HuH-7 (cell line): ENCODE measurements around the gene C16orf89.
A peak's percentile ranks its signal among the peaks of the same experiment; 100 is the strongest.
"Not testable (repeated sequence)": the region's sequence is repeated elsewhere in the genome, so short reads cannot be mapped to it uniquely, and the experiment has no call there.

Source experiments
- DNase-seq: peaks from one replicate; pipeline ENCODE4 v3.0.0; 2011; ENCODE audit warnings: low spot score

C16orf89 gene, protein sequence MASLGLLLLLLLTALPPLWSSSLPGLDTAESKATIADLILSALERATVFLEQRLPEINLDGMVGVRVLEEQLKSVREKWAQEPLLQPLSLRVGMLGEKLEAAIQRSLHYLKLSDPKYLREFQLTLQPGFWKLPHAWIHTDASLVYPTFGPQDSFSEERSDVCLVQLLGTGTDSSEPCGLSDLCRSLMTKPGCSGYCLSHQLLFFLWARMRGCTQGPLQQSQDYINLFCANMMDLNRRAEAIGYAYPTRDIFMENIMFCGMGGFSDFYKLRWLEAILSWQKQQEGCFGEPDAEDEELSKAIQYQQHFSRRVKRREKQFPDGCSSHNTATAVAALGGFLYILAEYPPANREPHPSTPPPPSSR

DNA sequence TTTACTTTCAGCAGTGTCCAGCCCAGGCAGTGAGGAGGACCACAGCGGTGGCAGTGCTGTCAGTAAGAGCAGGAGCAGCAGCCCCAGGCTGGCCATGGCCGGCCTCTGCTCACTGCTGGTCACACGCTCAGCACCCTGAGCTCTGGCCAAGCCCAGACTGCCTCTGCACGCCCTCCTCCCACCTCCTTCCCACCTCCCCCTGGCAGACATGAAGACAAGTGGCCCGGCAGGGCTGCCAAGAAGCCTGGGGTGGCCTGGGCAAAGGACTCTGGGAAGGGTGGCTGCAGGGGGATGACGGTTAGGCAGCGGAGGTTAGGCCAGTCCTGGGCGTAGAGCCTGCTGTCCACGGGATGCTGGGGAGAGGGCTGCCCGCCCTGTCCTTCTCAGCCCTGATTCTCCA lies at the start of gene C16orf89:
Gene C16orf89 (minus strand): TSS at position 144 of the 400 bp plus-strand sequence. CDS start 48 bp downstream, at position 96.
- DNase-seq, result no peak

- not testable (repeated sequence) for DNase-seq
These were observed 45.2 kb upstream of the C16orf89 start for GRCh38 chr16:5110933-5111332.

- no peak for DNase-seq
These were observed 42.9 kb upstream of the C16orf89 start for GRCh38 chr16:5108505-5109158.

GRCh38 chr16:5105039-5105438 lies 39.3 kb upstream of the C16orf89 start:
- not testable (repeated sequence) for DNase-seq

DNA sequence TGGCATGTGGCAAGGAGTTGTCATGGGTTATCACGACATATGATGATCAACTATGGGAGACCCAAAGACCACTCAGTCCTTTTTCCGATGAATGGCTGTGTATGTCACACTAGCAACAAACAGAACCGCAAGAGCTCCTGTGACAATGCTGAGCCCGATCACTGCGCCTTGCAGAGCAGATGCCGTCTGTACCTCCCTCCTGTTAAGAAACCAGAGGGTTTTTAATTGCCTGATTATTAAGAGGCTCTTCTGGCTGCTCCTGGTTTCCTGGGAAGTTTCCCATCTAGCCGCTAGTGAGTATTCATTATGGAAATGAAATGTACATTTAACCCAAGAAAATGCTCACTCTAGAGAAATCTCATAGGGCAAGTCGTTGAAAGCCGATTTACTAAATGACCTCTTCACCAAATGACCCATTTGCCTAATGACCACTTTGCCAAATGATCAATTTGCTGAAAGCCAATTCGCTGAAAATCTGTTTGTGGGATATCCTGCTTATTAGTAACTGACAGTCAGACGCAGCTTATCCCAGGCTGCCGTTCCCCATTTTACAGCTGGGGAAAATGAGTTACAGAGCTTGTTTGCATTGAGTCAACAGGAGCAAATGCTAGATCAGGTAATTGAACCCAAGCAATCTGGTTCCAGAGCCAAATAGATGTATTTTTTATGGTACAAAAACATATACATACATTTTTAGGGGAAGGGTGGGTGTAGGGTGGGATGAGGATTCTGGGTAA lies 37.7 kb upstream of the C16orf89 start:
- not testable (repeated sequence) for DNase-seq

DNA sequence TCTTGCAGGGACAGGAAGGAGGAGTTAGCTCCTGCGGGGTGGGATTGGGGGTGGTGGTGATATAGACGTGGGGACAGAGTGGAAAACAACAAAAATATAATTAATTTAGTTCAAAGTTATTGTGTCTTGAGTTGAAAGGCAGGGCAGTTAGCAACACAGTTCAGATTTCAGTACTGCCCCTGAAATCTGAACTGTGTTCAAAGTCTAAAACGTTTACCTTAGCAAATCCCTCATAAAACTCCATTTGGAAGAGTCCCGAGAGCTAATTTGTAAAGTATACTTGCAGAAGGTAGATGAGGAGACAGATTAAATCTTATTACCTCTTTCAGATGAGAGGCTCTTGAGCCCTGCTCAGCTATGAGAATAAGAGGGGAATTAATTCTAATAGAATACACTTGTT lies 33.4 kb upstream of the C16orf89 start:
- DNase-seq, result not testable (repeated sequence)

- DNase-seq, result peak; percentile 47
These were observed 32.7 kb upstream of the C16orf89 start for GRCh38 chr16:5098221-5099159.

DNA sequence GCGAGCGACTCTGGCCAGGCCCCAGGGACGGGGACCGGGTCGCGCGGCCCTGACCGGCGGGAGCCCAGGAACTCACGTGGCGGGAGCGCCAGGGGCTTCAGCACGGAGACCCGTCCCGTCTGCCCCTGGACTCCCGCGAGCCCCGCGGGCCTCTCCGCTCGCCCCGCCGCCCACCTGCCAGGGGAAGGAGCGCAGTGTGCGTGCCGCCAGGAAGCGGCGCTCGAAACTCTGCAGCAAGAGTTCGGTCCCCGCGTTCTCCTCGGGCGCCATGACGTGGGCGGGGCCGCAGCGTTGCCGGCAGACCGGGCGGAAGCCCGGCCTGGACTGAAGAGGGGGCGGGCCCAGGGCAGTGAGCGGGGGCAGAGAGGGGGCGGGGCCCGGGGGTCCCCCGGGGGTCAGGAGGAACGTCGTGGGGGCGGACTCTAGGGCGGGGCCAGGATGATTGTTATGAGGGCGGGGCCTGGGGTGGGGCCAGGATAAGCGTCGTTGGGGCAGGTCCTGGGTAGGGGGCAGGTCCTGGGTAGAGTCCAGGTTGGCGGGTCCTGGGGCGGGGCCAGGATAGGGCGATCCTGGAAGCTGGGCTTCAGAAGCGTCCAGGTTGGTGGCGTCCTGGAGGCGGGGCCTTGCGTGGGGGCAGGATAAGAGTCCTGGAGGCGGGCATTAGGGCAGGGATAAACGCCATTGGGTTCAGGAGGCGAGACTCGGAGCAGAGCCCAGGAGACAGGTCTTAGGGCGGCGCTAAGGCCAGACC lies 31.9 kb upstream of the C16orf89 start, which contains the start of gene EEF2KMT:
Gene EEF2KMT (minus strand): TSS at position 326 of the 751 bp plus-strand sequence. CDS start 56 bp downstream, at position 270.
- peak; percentile 67 for DNase-seq

- DNase-seq, result not testable (repeated sequence)
These were observed 31.3 kb upstream of the C16orf89 start for GRCh38 chr16:5097061-5097469.

- DNase-seq, result not testable (repeated sequence)
These were observed 30.8 kb upstream of the C16orf89 start for GRCh38 chr16:5096437-5097060.

GRCh38 chr16:5095145-5095830 lies 29.5 kb upstream of the C16orf89 start:
- DNase-seq, result not testable (repeated sequence)

- not testable (repeated sequence) for DNase-seq
These were observed 28.0 kb upstream of the C16orf89 start for GRCh38 chr16:5093746-5094145.

GRCh38 chr16:5093081-5093480 lies 27.3 kb upstream of the C16orf89 start:
- DNase-seq, result not testable (repeated sequence)

DNA sequence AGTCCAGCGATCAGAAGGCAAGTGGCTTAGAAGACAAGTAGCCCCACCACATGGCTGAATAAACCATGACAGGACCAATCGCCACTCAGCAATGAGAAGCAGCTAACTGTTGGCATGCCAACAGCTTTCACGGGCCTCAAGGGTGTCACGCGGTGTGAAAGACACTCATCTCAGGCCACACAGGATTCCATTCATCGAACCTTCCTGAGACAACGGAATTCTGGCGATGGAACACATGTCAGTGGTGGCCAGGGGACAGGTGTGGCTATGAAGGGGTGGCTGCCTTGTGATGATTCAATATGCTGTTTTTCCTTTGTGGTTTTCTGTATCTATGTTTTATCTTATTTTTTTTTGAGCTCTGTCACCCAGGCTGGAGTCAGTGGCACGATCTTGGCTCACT lies 24.8 kb upstream of the C16orf89 start:
- not testable (repeated sequence) for DNase-seq

DNA sequence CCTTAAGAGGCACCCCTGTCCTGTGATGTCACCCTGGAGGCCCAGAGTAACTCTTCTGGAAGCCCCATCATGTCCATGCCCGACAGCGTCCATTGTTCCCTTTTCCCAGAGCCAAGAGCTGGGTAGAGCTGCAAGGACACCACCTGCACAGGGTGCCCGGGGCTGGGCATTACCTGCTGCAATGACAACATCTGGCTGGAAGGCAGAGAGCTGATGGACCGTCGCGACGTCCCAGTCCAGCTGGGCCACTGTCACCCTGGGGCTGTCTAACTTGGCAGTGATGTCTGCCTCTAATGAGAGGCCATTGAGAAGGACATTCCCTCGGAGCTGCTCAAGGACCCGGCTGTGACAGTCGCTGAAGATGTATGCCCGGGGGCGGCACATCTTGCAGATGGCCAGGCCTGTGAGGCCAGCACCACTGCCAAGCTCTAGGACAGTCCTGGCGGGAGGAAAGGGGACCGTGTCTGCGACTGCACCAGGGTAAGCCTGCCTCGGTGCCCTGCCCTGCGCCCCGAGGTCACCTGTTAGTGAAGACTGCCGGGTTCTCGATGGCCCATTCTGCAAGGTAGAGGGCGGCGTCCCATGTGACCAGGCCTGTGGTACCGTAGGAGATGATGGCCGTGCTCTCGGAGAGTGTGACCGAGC lies 24.3 kb upstream of the C16orf89 start:
- not testable (repeated sequence) for DNase-seq

DNA sequence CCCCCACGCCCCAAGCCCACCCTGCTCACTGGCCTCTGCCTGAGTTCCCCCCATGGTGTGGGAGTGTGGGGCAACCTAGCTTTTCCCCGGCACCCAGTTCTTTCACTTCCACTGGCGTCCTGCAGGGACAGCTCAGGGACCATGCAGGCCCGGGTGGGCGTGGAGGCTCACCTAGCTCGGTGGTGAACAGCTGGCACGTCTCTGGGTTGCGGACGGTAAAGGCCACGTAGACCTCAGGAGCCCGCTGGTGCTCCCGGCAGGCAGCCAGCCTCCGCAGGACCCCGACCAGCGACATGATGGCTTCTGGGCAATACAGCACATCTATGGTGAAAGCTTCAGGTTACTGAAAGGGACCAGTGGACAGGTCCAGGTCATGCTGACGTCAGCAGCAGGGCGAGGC lies 23.2 kb upstream of the C16orf89 start:
- not testable (repeated sequence) for DNase-seq

DNA sequence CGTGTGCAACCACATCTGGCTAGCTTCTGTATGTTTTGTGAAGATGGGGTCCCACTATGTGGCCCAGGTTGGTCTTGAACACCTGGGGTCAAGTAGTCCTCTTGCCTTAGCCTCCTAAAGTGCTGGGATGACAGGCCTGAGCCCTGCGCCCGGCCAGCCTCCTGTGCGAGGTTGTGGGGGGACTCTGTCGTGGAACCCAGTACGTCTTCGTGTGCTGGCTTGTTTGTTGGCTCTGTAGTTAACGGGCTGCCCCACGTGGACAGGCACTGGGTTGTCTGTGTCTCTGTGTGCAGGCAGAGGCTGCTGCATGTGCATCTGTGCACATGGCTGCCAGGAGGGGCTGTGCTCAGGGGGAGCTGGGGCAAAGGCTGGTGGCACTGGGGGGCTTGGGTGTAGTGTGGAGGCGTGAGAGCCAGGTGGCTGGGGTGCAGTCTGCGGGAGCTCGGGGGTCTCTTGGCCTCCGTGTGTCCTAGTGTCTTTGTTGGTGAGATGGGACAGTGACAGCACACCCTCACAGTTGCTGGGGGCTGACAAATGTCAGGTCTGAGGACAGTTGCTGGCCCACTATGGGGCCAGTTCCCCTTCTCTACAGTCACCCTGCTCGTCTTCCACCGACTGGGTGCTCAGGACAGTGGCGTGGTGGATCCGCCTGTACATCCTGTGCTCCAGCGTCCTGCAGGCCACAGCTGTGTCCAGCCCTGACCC lies 22.5 kb upstream of the C16orf89 start:
- DNase-seq, result not testable (repeated sequence)

GRCh38 chr16:5085716-5086115 lies 20.0 kb upstream of the C16orf89 start:
- not testable (repeated sequence) for DNase-seq
